GM18873 (cell line): Measurements from ENCODE around the gene TAOK1.

ENCODE experiments used
- ATAC-seq: cut with Tn5 transposase; IDR thresholded peaks from one replicate; pipeline ENCODE4 v1.9.1; 2021; ENCODE audit warnings: mild to moderate bottlenecking, moderate library complexity, moderate number of reproducible peaks; ENCODE audit not compliant: unreplicated experiment, low FRiP score

Gene TAOK1

GRCh38 chr17:29376667-29377270 is 13.4 kb upstream of the TAOK1 start:
- no peak for ATAC-seq

GRCh38 chr17:29378500-29378899 is 11.7 kb upstream of the TAOK1 start:
- no peak for ATAC-seq

GRCh38 chr17:29379084-29379991 is 10.8 kb upstream of the TAOK1 start:
- no peak for ATAC-seq

- no peak for ATAC-seq
Observed at GRCh38 chr17:29383686-29384085, 6.5 kb upstream of the TAOK1 start.

DNA sequence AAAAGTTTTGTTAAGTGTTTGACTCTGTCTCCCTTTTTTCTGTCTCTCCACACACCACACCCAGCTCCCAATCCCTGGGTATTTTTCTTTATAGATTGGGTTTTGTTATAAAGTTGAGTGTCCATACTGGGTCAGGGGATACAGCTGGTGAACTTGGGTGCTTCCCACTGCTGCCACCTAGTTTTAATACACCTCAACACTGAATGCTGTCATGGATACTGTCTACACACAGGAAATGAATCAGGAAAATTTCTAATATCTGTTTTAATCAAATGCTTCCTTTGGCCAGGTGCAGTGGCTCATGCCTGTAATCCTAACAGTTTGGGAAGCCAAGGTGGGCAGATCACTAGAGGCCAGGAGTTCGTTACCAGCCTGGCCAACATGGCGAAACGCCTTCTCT is 5.3 kb upstream of the TAOK1 start:
- no peak for ATAC-seq

DNA sequence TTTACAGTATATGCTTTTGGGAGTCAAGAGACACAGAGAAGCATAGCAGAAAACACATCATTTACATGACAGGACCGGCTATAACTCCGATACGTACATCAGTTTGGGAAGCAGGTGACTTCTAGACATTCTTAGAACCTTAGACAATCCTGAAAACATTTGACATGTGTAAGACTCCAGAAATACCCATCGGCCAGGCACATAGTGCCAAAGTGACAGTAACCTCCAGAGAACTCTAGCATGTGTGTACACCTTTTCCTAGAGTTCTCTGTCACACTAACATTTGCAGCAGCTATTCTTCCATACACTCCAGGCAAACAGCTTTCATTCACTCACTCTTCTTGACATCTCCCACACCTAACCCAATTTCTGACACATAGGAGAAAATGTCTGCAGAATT is 3.4 kb upstream of the TAOK1 start:
- no peak for ATAC-seq

DNA sequence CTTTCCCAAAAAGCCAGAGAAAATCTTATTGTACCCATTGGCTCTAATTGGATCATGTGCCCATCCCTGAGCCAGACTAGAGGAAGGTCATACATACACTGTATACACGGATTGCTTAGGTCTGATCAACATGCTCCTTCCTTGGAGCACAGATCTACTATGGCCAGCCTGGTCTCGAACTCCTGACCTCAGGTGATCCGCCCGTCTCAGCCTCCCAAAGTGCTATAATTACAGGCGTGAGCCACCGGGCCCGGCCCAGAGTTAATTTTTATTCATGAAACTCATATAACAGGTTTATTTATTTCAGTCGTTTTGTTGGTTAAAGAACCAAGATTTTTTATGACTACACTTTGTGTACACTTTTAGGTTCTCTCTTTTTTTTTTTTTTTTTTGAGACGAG is 1.2 kb upstream of the TAOK1 start:
- ATAC-seq: no peak

DNA sequence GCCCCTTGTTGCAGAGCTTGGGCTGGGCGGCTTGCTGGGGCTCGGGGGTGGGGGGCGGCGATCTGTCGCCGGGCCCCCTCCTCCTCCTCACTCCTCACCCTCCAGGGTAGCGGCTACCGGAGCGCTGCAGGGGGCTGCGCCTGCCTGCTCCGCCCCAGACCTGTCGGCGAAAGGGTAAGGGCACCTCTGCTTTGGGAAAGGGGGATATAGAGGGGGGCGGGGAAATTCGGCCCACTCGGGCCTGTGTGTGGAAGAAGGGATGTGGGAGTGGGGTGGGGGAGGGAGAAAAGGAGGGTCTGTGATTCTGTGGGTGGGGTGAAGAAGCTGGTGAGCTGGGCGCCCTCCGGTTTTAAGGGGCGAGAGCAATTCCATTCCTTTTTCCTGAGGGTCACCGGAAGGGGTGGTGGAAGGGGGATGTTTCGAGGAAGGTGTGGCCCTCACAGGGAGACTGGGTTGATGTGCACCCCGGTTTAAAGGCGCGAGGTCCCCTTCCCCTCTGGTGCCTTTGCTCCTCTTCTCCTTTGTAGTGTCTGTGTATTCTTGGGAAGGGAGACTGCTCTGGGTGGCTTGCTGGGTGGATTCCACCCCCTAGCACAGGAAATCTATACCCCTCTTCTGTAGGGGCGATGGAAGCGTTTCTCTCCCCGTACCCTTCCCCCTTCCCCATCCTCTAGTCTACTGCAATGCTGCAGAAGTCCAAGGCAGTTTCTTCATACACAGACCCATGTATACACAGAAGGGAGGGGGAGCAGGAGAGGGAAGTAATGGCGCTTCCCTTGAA is 878 bp downstream of the TAOK1 start:
- no peak for ATAC-seq

GRCh38 chr17:29393436-29393835 is 3.3 kb downstream of the TAOK1 start:
- no peak for ATAC-seq

DNA sequence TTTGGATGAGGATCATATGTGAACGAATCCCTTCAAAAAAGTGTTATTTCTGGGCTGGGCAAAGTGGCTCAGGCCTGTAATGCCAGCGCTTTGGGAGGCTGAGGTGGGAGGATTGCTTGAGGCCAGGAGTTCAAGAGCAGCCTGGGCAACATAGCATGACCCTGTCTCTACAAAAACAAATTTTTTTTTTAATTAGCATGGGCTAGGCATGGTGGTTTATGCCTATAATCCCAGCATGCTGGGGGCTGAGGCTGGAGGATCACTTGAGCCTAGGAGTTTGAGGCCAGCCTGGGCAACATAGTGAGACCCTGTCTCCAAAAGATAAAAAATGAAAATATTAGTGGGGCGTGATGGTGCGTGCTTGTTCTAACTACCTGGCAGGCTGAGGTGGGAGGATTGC is 4.6 kb downstream of the TAOK1 start:
- no peak for ATAC-seq

DNA sequence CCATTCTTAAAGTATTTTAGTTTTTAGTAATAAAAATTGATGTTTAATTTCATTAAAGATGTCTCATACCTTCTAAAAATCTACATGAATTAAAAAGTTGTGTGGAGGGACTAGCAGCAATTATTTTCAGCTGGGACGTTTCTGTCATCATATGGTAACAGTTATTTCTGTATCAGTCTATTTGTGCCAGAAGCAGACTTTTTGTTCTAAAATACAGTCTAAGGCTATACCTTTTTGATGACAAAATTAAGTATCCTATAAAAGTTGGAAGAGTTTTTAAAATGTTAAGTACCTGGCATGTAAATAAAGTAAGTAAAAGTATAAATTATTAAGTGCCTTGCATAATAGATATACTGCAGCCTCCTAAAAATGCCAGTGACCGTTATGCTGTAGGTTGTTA is 5.9 kb downstream of the TAOK1 start:
- no peak for ATAC-seq

GRCh38 chr17:29399634-29400033 is 9.5 kb downstream of the TAOK1 start:
- ATAC-seq: no peak

DNA sequence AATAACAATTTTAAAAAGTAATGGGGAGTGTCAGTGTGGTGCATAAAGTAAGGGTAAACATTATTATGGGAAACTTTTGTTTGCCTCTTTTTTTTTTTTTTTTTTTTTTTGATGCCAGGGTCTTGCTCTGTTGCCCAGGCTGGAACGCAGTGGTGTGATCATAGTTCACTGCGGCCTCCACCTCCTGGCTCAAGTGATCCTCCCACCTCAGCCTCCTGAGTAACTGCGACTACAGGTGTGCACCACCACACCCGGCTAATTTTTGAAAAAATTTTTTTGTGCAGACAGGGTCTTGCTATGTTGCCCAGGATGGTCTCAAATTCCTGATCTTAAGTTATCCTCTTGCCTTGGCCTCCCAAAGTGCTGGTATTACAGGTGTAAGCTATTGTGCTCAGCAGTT is 10.7 kb downstream of the TAOK1 start:
- no peak for ATAC-seq

GRCh38 chr17:29401258-29401657 is 11.1 kb downstream of the TAOK1 start:
- no peak for ATAC-seq

- no peak for ATAC-seq
Observed at GRCh38 chr17:29407856-29408255, 17.7 kb downstream of the TAOK1 start.

GRCh38 chr17:29409963-29410362 is 19.8 kb downstream of the TAOK1 start:
- no peak for ATAC-seq

DNA sequence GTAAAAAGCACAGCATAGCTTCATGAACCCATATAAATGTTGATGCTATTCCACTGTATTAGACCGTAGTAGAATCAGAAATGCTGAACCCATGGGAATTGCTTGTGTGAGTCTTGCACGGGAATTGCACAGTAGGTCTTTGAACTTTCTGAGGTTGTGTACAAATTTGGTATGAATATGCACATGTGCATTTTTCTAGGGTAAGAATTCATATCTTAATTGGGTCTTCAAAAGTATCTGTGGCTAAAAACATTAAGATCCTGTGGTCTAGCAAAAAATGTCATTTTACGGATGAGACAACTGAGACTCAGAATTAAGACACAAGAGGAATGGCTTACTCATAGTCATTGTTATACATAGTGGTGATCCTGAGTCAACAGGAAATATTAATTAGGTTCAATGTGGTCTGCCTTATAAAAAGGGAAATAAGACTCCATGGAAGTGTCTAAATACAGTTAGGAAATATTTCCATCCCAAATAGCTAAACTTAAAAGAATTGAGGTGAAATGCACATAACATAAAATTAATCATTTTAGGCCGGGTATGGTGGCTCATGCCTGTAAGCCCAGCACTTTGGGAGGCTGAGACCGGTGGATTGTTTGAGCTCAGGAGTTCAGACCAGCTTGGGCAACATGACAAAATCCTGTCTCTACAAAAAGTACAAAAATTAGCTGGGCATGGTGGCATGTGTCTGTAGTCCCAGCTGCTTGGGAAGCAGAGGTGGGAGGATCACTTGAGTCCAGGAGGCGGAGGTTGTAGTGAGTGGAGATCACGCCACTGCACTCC is 22.8 kb downstream of the TAOK1 start:
- ATAC-seq: no peak

DNA sequence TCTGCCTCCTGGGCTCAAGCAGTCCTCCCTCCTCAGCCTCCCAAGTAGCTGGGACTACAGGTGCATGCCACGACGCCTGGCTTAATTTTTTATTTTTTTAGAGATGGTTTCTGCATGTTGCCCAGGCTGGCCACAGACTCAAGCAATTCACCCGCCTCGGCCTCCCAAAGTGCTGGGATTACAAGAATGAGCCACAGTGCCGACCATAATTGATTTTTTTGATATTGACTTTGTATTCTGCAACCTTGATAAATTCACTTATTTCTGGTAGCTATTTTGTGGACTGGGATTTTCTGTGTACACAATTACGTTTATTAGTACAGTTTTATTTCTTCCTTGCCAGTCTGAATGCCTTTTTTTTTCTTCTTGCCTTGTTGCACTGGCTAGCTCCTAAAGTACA is 30.0 kb downstream of the TAOK1 start:
- no peak for ATAC-seq

- no peak for ATAC-seq
Observed at GRCh38 chr17:29430275-29430674, 40.1 kb downstream of the TAOK1 start.

GRCh38 chr17:29433541-29433940 is 43.4 kb downstream of the TAOK1 start:
- no peak for ATAC-seq

GRCh38 chr17:29434550-29434949 is 44.4 kb downstream of the TAOK1 start:
- ATAC-seq: no peak
